Brain microvascular endothelial cell (primary cell): ENCODE data around the gene DLX1.
"Not testable (repeated sequence)": the region's sequence is repeated elsewhere in the genome, so short reads cannot be mapped to it uniquely, and the experiment has no call there.

Experiments
- DNase-seq: peaks from one replicate; pipeline ENCODE4 v3.0.0-alpha.2; 2020
- H3K27ac ChIP-seq: fragments of 250-450 bp; sonication (Bioruptor Pico); 2 replicates; pipeline ENCODE4 v1.5.1; 2020; ENCODE audit warnings: mild to moderate bottlenecking, moderate library complexity
- H3K27me3 ChIP-seq: fragments of 250-450 bp; sonication (Bioruptor Pico); replicated peaks from 2 replicates; pipeline ENCODE4 v1.5.1; 2020; ENCODE audit warnings: mild to moderate bottlenecking
- H3K36me3 ChIP-seq: fragments of 250-450 bp; sonication (Bioruptor Pico); replicated peaks from 2 replicates; pipeline ENCODE4 v1.5.1; 2020; ENCODE audit warnings: mild to moderate bottlenecking
- H3K4me3 ChIP-seq: 2 replicates; pipeline ENCODE4 v1.5.1; 2011; ENCODE audit warnings: low read depth, mild to moderate bottlenecking, control low read depth, low read length, moderate library complexity
- in situ Hi-C: cut with HindIII; loops from 2 replicates; pipeline ENCODE4 v1.10.0; 2017; ENCODE audit warnings: low sequenced_read_pairs, low pct_ligation_motif_present
- TF ChIP-seq, protein P1 (sequence below): IDR thresholded peaks from 2 replicates; pipeline ENCODE4 v1.5.1; 2011; ENCODE audit warnings: low read depth, mild to moderate bottlenecking, moderate library complexity, low read length, control low read depth, inconsistent platforms; ENCODE audit errors: missing control alignments

The DLX1 gene

DNA sequence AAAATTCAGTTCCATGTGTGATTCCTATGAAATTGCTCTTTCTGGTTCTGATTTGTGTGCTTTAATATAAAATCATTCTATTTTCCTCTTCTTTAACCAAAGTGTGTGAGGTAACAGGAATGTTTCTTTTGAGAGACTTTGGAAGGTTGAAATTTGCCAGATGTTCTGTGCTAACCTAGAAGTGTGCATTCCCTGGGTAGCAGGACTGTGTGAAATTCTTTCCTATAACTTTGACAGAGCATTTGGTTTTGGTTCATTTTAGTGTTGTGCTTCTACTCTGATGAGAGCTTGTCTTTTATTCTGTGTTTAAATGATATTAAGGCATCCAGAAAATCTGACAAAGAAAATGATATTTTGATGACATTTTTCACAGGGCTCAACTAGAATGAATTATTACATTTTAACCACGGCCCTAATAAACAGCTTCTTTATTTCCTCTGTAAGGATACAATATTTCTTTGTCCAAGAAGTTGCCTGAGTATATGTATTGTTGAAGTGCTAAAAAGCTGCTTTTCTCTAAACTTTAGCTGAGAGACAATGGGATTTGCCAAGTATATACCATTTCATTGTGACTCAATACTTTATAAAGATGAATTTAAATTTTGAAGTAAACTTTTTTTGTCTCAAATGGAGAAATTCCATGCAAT lies 34.7 kb upstream of the DLX1 start:
- no peaks in the 10 kb centered on the region for H3K27me3 ChIP-seq
- in situ Hi-C loops: no loop called here
- no peak for DNase-seq
- H3K4me3 ChIP-seq: no peak overlapping the region
- H3K27ac ChIP-seq: no peak overlapping the region
- H3K36me3 ChIP-seq: no peaks in the 10 kb centered on the region
- TF ChIP-seq, protein P1, sequence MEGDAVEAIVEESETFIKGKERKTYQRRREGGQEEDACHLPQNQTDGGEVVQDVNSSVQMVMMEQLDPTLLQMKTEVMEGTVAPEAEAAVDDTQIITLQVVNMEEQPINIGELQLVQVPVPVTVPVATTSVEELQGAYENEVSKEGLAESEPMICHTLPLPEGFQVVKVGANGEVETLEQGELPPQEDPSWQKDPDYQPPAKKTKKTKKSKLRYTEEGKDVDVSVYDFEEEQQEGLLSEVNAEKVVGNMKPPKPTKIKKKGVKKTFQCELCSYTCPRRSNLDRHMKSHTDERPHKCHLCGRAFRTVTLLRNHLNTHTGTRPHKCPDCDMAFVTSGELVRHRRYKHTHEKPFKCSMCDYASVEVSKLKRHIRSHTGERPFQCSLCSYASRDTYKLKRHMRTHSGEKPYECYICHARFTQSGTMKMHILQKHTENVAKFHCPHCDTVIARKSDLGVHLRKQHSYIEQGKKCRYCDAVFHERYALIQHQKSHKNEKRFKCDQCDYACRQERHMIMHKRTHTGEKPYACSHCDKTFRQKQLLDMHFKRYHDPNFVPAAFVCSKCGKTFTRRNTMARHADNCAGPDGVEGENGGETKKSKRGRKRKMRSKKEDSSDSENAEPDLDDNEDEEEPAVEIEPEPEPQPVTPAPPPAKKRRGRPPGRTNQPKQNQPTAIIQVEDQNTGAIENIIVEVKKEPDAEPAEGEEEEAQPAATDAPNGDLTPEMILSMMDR: no peak

DNA sequence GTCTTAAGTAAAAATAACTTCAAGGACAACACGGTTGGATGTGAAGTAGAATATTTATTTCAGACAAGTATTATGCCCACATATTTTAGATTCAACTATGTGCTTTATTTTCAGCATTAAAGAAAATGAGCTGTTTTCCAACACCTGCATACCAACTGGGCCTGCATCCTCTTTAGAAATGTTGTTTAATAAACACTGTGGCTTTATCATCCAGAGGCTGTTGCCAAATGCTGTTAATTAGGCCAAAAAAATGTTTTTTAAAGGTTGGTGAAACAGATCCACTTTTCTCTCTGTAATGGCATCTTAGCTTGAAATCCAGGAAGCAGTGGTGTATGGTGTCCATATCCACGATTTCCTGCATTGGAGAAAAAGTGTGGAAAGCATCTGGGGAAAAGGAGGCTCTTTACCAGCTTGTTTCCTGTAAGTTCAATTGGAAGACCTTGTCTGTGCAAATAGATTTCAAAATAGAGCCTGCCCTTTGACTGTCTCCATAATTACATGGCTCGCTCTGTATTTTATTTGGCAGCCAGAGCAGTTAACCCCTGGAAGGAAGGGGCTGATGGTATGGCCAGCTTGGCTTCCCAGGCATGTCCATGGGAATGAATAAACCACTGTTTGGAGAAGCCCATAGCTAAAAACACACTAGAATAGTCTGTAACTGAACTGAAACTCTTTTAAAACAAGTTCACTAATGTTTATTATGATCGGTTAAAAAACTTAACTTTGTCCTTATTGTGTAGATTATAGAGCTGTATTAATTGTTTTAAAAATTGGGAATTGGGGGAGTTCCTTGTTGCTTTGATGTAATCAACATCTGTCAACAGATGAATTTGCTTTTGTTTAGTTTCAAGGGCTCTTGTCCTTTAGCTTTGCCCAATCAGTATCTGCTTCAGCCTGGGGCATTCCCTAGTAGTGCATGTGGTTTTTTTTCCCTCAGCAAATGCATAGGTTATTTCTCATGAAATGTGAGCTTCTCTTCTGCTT lies 33.0 kb upstream of the DLX1 start:
- DNase-seq: no peak
- H3K36me3 ChIP-seq: no peaks in the 10 kb centered on the region
- H3K27me3 ChIP-seq: no peaks in the 10 kb centered on the region
- in situ Hi-C loops: no loop called here
- TF ChIP-seq, protein P1: no peak
- no peak overlapping the region for H3K27ac ChIP-seq
- no peak overlapping the region for H3K4me3 ChIP-seq

DNA sequence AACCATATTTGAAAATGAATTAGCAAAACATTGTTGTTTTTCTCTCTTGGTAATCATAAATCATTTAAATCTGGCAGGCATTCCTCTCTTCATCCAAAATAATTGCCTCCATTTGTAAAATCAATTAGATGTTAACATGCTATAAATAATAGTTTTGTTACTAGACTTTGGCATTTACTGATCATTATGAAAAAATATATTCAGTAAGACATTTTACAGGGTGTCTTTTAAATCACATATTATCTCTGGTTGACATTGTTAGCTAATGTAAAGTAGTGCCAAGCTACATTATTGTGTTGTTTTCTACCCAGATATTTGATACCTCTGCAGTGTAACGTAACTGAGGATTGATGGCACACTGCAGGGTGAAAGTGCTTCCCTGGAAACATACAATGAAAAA lies 31.8 kb upstream of the DLX1 start:
- Histone ChIP-seq H3K27me3 (no peaks in the 10 kb centered on the region), H3K4me3 (no peak overlapping the region)
- DNase-seq: no peak

DNA sequence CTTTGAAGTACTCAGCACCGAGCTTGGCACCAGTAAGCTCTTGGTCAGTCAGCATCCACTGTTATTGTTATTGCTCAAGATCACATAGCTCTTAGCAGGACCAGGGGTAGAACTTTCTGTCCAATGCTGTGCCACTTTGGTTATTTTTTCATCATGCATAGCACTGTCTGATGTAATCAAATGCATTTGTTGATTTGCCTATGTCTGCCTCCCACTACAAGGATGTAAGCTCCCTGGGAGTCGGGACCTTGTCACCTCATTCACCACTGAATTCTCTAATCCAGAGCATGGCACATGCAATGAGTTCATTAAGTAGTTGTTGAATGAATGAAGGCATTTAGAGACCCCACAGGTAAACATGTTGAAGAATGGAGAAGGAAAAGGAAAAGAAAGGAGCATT lies 29.0 kb upstream of the DLX1 start:
- in situ Hi-C loops: no loop called here
- no peak overlapping the region for H3K27ac ChIP-seq
- no peak for DNase-seq

More for the DNA sequence above, 31.8 kb upstream of the DLX1 start:
- Histone ChIP-seq H3K27ac (no peak overlapping the region), H3K36me3 (no peaks in the 10 kb centered on the region)
- TF ChIP-seq, protein P1: no peak
- in situ Hi-C loops: no loop called here

DNA sequence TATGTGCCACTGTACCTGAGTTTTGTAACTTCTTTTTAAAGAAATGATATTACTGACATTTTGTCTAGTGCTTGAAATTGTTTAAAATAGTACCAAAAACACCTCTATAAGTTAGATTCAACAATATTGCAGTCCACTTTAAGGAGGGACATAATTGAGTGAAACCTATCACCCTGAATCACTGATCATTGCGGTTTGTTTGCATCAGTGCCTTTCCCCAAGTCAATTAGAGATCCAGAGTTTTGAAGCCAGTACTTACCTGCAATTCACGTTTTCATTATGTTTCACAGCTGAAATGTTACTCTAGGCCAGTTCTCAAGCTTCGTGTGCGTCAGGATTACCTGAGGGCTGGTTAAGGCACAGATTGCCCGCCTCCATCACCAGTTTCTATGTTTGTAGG lies 26.6 kb upstream of the DLX1 start:
- DNase-seq: no peak
- H3K36me3 ChIP-seq: no peaks in the 10 kb centered on the region
- in situ Hi-C loops: no loop called here
- no peak overlapping the region for H3K4me3 ChIP-seq
- no peak overlapping the region for H3K27ac ChIP-seq
- TF ChIP-seq, protein P1: no peak
- no peaks in the 10 kb centered on the region for H3K27me3 ChIP-seq

More for the DNA sequence above, 29.0 kb upstream of the DLX1 start:
- Histone ChIP-seq H3K36me3 (no peaks in the 10 kb centered on the region), H3K4me3 (no peak overlapping the region), H3K27me3 (no peaks in the 10 kb centered on the region)
- TF ChIP-seq, protein P1: no peak

DNA sequence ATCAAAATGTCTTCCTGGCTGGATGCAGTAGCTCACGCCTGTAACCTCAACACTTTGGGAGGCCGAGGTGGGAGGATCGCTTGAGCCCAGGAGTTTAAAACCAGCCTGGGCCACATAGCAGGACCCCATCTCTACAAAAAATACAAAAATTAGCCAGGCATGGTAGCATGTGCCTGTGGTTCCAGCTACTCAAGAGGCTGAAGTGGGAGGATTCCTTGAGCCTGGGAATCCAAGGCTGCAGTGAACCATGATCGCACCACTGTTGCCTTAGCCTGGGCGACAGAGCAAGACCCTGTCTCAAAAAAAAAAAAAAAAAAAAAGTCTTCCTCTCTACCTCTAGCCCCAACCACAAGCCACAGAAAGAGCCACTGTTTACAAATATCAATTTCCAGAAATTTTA lies 25.2 kb upstream of the DLX1 start:
- H3K36me3 ChIP-seq, H3K27me3 ChIP-seq, H3K4me3 ChIP-seq, in situ Hi-C loops, H3K27ac ChIP-seq, DNase-seq: not testable (repeated sequence)
